DMS53 (cell line): ENCODE measurements around the gene APOC4.

ENCODE experiments used
- DNase-seq: peaks from one replicate; lab custom pipeline; 2025; lab: John Stamatoyannopoulos, UW

Gene APOC4

DNA sequence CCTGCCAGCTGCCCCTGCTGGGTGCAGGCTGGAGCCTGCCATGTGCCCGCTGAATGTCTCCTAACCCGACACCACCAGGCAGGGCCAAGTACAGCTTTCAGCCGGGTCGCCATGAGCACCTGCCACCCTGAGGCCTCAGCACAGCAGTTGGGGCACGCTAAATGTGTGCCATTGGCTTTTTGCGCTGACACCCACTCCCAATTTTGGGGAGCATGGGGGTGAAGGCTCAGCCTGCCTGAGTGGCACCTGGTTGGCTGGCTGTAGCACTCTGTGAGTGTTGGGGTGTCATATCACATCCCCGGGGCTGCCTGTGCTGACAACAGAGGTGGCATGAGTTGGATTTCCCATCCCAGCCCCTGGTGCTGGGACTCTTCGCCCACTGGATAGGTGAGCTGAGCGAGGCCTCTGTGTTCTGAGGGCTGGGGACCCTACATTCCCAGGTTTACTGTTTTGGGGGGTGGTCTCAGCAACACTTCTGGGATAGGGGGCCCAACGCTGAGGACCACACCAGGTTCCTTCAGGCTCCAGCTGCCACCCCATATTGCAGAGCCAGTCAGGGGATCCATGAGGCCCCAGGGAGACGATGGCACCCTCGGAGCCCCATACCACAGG is 52.0 kb downstream of the APOC4 start:
- no peak for DNase-seq
